ENCODE data around the gene PDLIM1.

GRCh38 chr10:95295031-95295755 lies 4.4 kb upstream of the PDLIM1 start:
- TF ChIP-seq ZBTB4 (CRISPR knock-in tag; IDR thresholded peaks at IDR 0.05; ENCODE audit: borderline replicate concordance) = no peak
- TF ChIP-seq HOXA7 (CRISPR knock-in tag; IDR thresholded peaks at IDR 0.05) = no peak
- TF ChIP-seq KAT2B (IDR thresholded peaks at IDR 0.05; ENCODE audit: borderline replicate concordance, low read depth, low read length) = no peak
- no peak for TF ChIP-seq RBM22 (optimal IDR thresholded peaks at IDR 0.05; ENCODE audit: low read length)
- TF ChIP-seq PHF20 (CRISPR knock-in tag; IDR thresholded peaks at IDR 0.05) = no peak
- TF ChIP-seq ZNF274 (CRISPR knock-in tag; IDR thresholded peaks at IDR 0.05) = no peak
- TF ChIP-seq RFXANK (CRISPR knock-in tag; IDR thresholded peaks at IDR 0.05) = no peak
- TF ChIP-seq, protein P1, sequence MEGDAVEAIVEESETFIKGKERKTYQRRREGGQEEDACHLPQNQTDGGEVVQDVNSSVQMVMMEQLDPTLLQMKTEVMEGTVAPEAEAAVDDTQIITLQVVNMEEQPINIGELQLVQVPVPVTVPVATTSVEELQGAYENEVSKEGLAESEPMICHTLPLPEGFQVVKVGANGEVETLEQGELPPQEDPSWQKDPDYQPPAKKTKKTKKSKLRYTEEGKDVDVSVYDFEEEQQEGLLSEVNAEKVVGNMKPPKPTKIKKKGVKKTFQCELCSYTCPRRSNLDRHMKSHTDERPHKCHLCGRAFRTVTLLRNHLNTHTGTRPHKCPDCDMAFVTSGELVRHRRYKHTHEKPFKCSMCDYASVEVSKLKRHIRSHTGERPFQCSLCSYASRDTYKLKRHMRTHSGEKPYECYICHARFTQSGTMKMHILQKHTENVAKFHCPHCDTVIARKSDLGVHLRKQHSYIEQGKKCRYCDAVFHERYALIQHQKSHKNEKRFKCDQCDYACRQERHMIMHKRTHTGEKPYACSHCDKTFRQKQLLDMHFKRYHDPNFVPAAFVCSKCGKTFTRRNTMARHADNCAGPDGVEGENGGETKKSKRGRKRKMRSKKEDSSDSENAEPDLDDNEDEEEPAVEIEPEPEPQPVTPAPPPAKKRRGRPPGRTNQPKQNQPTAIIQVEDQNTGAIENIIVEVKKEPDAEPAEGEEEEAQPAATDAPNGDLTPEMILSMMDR (CRISPR knock-in tag; IDR thresholded peaks at IDR 0.05) = no peak
- TF ChIP-seq EZH2 (conservative IDR thresholded peaks at IDR 0.05; ENCODE audit: low read depth, low read length) = no peak
- no peak for TF ChIP-seq GATAD1 (CRISPR knock-in tag; IDR thresholded peaks at IDR 0.05)
- TF ChIP-seq, protein P2, sequence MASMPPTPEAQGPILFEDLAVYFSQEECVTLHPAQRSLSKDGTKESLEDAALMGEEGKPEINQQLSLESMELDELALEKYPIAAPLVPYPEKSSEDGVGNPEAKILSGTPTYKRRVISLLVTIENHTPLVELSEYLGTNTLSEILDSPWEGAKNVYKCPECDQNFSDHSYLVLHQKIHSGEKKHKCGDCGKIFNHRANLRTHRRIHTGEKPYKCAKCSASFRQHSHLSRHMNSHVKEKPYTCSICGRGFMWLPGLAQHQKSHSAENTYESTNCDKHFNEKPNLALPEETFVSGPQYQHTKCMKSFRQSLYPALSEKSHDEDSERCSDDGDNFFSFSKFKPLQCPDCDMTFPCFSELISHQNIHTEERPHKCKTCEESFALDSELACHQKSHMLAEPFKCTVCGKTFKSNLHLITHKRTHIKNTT (CRISPR knock-in tag; IDR thresholded peaks at IDR 0.05) = no peak
- no peak for TF ChIP-seq ZBTB1 (CRISPR knock-in tag; IDR thresholded peaks at IDR 0.05; ENCODE audit: borderline replicate concordance)
- TF ChIP-seq, protein P3, sequence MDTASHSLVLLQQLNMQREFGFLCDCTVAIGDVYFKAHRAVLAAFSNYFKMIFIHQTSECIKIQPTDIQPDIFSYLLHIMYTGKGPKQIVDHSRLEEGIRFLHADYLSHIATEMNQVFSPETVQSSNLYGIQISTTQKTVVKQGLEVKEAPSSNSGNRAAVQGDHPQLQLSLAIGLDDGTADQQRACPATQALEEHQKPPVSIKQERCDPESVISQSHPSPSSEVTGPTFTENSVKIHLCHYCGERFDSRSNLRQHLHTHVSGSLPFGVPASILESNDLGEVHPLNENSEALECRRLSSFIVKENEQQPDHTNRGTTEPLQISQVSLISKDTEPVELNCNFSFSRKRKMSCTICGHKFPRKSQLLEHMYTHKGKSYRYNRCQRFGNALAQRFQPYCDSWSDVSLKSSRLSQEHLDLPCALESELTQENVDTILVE (CRISPR knock-in tag; IDR thresholded peaks at IDR 0.05) = no peak
- TF ChIP-seq, protein P4, sequence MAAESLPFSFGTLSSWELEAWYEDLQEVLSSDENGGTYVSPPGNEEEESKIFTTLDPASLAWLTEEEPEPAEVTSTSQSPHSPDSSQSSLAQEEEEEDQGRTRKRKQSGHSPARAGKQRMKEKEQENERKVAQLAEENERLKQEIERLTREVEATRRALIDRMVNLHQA (CRISPR knock-in tag; IDR thresholded peaks at IDR 0.05) = no peak
